GM10266 (cell line): ENCODE data around the gene RNF4.
"Not testable (repeated sequence)": the region's sequence is repeated elsewhere in the genome, so short reads cannot be mapped to it uniquely, and the experiment has no call there.

Source experiments
- DNase-seq: peaks from one replicate; pipeline ENCODE4 v3.0.0; 2012; ENCODE audit errors: extremely low spot score
- CTCF ChIP-seq: IDR thresholded peaks from 2 replicates; pipeline ENCODE4 v1.5.1; 2012; ENCODE audit warnings: mild to moderate bottlenecking, low read depth; ENCODE audit not compliant: control insufficient read depth, insufficient read depth; ENCODE audit errors: missing control alignments

The RNF4 gene

DNA sequence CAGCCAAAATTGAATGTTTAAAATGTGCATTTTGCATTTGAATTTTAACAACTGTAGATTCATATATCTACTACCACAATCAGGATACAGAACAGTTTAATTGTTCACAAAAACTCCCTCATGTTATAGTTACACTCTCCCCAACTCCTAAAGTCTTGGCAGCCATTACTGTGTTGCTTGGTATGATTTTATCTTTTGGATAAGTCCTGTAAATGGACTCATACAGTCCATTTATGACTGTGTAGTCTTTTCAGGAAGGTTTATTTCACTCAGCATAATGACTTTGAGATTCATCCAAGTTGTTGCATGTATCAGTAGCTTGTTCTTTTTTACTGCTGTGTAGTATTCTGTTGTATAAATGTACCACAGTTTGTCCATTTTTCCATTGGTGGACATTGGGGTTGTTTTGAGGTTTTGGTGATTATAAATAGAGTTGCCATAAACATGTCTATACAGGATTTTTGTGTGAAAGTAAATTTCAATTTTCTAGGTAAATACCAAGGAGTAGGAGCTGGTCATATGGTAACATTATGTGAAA, 77.4 kb downstream of the RNF4 start:
- no peak for DNase-seq
- TF ChIP-seq CTCF = no peak

- DNase-seq = not testable (repeated sequence)
Observed at GRCh38 chr4:2546961-2547691, 78.2 kb downstream of the RNF4 start.

GRCh38 chr4:2551118-2551517, 82.2 kb downstream of the RNF4 start:
- DNase-seq = no peak

GRCh38 chr4:2552806-2553205, 83.9 kb downstream of the RNF4 start:
- TF ChIP-seq CTCF = no peak
- DNase-seq = no peak

More at GRCh38 chr4:2551118-2551517, 82.2 kb downstream of the RNF4 start:
- TF ChIP-seq CTCF = no peak

- TF ChIP-seq CTCF = no peak
- no peak for DNase-seq
Observed at GRCh38 chr4:2558301-2558700, 89.4 kb downstream of the RNF4 start.

- DNase-seq = no peak
- no peak for TF ChIP-seq CTCF
Observed at GRCh38 chr4:2560167-2560566, 91.3 kb downstream of the RNF4 start.
